Adrenal gland (tissue), 5 donors: ENCODE results near the gene KCNH1.

Source experiments
- POLR2A ChIP-seq, 2 donors: fragments of 450-650 bp; IDR thresholded peaks; one replicate each; pipeline ENCODE4 v1.6.1; 2017; ENCODE audit warnings: antibody characterized with exemption in 2 of 2, mild to moderate bottlenecking in 2 of 2, moderate library complexity in 1 of 2
- TF ChIP-seq, protein P1 (sequence below), 6 experiments: fragments of 450-650 bp in 4 of 6; fragments of 200-600 bp in 2 of 6; sonication (generic) in 1 of 6; IDR thresholded peaks; 1 replicate in 5 of 6; 2 replicates in 1 of 6; pipeline versions ENCODE4 v1.5.1 to v1.8.0; 2016 to 2021; ENCODE audit warnings: antibody characterized with exemption in 6 of 6, mild to moderate bottlenecking in 2 of 6, moderate library complexity in 1 of 6
- donor health status: DM: no; HTN: no; CAD: no.

GRCh38 chr1:210922666-210923065 lies 211.3 kb downstream of the KCNH1 start:
- TF ChIP-seq, protein P1, sequence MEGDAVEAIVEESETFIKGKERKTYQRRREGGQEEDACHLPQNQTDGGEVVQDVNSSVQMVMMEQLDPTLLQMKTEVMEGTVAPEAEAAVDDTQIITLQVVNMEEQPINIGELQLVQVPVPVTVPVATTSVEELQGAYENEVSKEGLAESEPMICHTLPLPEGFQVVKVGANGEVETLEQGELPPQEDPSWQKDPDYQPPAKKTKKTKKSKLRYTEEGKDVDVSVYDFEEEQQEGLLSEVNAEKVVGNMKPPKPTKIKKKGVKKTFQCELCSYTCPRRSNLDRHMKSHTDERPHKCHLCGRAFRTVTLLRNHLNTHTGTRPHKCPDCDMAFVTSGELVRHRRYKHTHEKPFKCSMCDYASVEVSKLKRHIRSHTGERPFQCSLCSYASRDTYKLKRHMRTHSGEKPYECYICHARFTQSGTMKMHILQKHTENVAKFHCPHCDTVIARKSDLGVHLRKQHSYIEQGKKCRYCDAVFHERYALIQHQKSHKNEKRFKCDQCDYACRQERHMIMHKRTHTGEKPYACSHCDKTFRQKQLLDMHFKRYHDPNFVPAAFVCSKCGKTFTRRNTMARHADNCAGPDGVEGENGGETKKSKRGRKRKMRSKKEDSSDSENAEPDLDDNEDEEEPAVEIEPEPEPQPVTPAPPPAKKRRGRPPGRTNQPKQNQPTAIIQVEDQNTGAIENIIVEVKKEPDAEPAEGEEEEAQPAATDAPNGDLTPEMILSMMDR (IDR thresholded peaks at IDR 0.05) = no peak
- no peak for TF ChIP-seq POLR2A (IDR thresholded peaks at IDR 0.05)
